Mesenchymal stem cell (in vitro differentiated cells and primary cell): ENCODE results near the gene CCDC78.

ENCODE experiments used
- DNase-seq: peaks from one replicate; pipeline ENCODE4 v3.0.0-alpha.2; 2013
- H2AFZ ChIP-seq: one replicate; pipeline ENCODE4 v1.6.1; 2013; ENCODE audit warnings: low read depth, mild to moderate bottlenecking, control low read depth, inconsistent platforms, low read length, moderate library complexity
- H2AK5ac ChIP-seq: 2 replicates; pipeline ENCODE4 v1.6.1; 2013; ENCODE audit warnings: low read length, moderate library complexity, mild to moderate bottlenecking, inconsistent platforms; ENCODE audit not compliant: severe bottlenecking
- H2BK120ac ChIP-seq: one replicate; pipeline ENCODE4 v1.6.1; 2013; ENCODE audit warnings: low read depth, mild to moderate bottlenecking, inconsistent platforms, low read length, moderate library complexity
- H2BK12ac ChIP-seq, 2 experiments: one replicate each; pipeline ENCODE4 v1.6.1; 2013; ENCODE audit warnings: inconsistent platforms in 2 of 2, low read length in 2 of 2, mild to moderate bottlenecking in 2 of 2, moderate library complexity in 2 of 2, control low read depth in 1 of 2
- H2BK15ac ChIP-seq: one replicate; pipeline ENCODE4 v1.6.1; 2013; ENCODE audit warnings: mild to moderate bottlenecking, low read depth, inconsistent platforms; ENCODE audit not compliant: poor library complexity, severe bottlenecking
- H2BK5ac ChIP-seq: 2 replicates; pipeline ENCODE4 v1.6.1; 2013; ENCODE audit warnings: low read depth, mild to moderate bottlenecking, low read length, control low read depth, inconsistent platforms; ENCODE audit not compliant: poor library complexity, severe bottlenecking
- H3K14ac ChIP-seq, 2 experiments: one replicate each; pipeline ENCODE4 v1.6.1; 2013; ENCODE audit warnings: inconsistent platforms in 2 of 2, low read length in 2 of 2, control low read depth in 1 of 2, mild to moderate bottlenecking in 1 of 2, moderate library complexity in 1 of 2
- H3K18ac ChIP-seq, 2 experiments: one replicate each; pipeline ENCODE4 v1.6.1; 2013; ENCODE audit warnings: inconsistent platforms in 2 of 2, low read length in 2 of 2, control low read depth in 1 of 2, low read depth in 1 of 2, mild to moderate bottlenecking in 1 of 2
- H3K23ac ChIP-seq, 2 experiments: one replicate each; pipeline ENCODE4 v1.6.1; 2013; ENCODE audit warnings: inconsistent platforms in 2 of 2, low read length in 2 of 2, mild to moderate bottlenecking in 2 of 2, moderate library complexity in 2 of 2, control low read depth in 1 of 2
- H3K27ac ChIP-seq: 2 replicates; pipeline ENCODE4 v1.5.1; 2013; ENCODE audit warnings: mild to moderate bottlenecking, moderate library complexity, low read length, control low read depth, inconsistent platforms; ENCODE audit not compliant: poor library complexity, severe bottlenecking
- H3K27me3 ChIP-seq, 2 experiments: 2 replicates each; pipeline versions ENCODE4 v1.6.1 to v1.7.0; 2013; ENCODE audit warnings: low read length in 2 of 2, mild to moderate bottlenecking in 2 of 2, moderate library complexity in 2 of 2, control low read depth in 1 of 2, inconsistent platforms in 1 of 2; ENCODE audit not compliant: control insufficient read depth in 1 of 2, insufficient read depth in 1 of 2
- H3K36me3 ChIP-seq, 2 experiments: 2 replicates each; pipeline versions ENCODE4 v1.6.1 to v1.7.0; 2013; ENCODE audit warnings: low read length in 2 of 2, control low read depth in 1 of 2, inconsistent platforms in 1 of 2, low read depth in 1 of 2, mild to moderate bottlenecking in 1 of 2; ENCODE audit not compliant: insufficient read depth in 2 of 2, control insufficient read depth in 1 of 2
- H3K4ac ChIP-seq, 2 experiments: one replicate each; pipeline ENCODE4 v1.6.1; 2013; ENCODE audit warnings: inconsistent platforms in 2 of 2, low read length in 2 of 2, mild to moderate bottlenecking in 2 of 2, moderate library complexity in 2 of 2, control low read depth in 1 of 2, low read depth in 1 of 2
- H3K4me1 ChIP-seq: 2 replicates; pipeline ENCODE4 v1.6.1; 2013; ENCODE audit warnings: low read depth, low read length, control low read depth; ENCODE audit not compliant: control insufficient read depth, insufficient read depth
- H3K4me2 ChIP-seq: 2 replicates; pipeline ENCODE4 v1.6.1; 2013; ENCODE audit warnings: low read length, mild to moderate bottlenecking, inconsistent platforms; ENCODE audit not compliant: poor library complexity, severe bottlenecking
- H3K4me3 ChIP-seq, 2 experiments: 2 replicates each; pipeline versions ENCODE4 v1.5.1 to v1.7.0; 2013; ENCODE audit warnings: low read length in 2 of 2, mild to moderate bottlenecking in 2 of 2, control low read depth in 1 of 2, low read depth in 1 of 2; ENCODE audit not compliant: insufficient read depth in 1 of 2
- H3K79me1 ChIP-seq: replicated peaks from 2 replicates; pipeline ENCODE4 v1.6.1; 2013; ENCODE audit warnings: mild to moderate bottlenecking, control low read depth, low read length, inconsistent platforms; ENCODE audit not compliant: poor library complexity, severe bottlenecking
- H3K9ac ChIP-seq: 2 replicates; pipeline ENCODE4 v1.7.0; 2013; ENCODE audit warnings: mild to moderate bottlenecking, low read length, moderate library complexity
- H3K9me3 ChIP-seq: 2 replicates; pipeline ENCODE4 v1.7.0; 2013; ENCODE audit warnings: mild to moderate bottlenecking, low read length; ENCODE audit not compliant: control insufficient read depth
- H4K8ac ChIP-seq: one replicate; pipeline ENCODE4 v1.6.1; 2013; ENCODE audit warnings: inconsistent platforms, mild to moderate bottlenecking, low read length, moderate library complexity
- H4K91ac ChIP-seq: one replicate; pipeline ENCODE4 v1.6.1; 2013; ENCODE audit warnings: mild to moderate bottlenecking, low read length, inconsistent platforms
- WGBS: methylation state at CpG from one replicate; pipeline ENCODE4 v1.1.7; 2013; ENCODE audit warnings: mixed read lengths; 5-methylcytosine and 5-hydroxymethylcytosine counted together

The CCDC78 gene

DNA sequence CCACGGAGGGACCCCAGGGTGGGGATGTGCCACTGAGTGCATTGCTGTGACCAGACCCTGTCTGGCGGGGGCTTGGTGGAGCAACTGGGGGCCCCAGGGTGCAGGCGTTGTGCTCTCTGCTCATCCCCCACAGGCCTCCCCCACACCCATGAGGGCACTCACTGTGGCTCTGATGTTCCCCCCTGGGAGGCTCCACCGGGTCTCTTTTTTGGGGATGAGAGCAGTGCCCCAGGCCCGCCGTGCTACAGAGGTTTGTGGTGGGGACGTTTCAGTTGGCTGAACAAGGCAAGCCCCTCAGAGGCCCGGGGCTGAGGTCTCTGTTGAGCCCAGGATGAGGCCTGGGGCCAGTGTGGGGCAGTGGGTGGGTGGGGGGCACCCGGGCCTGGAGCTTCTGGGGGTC lies 2.5 kb downstream of the CCDC78 start:
- no peak overlapping the region for H3K27ac ChIP-seq
- H2BK5ac ChIP-seq = no peak overlapping the region
- H2BK15ac ChIP-seq = no peak overlapping the region
- H3K18ac ChIP-seq = no peak overlapping the region
- H3K4me1 ChIP-seq = peaks cover 57% of the 10 kb centered on the region
- no peak overlapping the region for H2AFZ ChIP-seq
- no peak overlapping the region for H3K23ac ChIP-seq
- no peak for DNase-seq
- H3K79me1 ChIP-seq = peaks cover 16% of the 10 kb centered on the region
- H2AK5ac ChIP-seq = no peak overlapping the region
- no peak overlapping the region for H2BK120ac ChIP-seq
- no peak overlapping the region for H3K4me2 ChIP-seq
- no peak overlapping the region for H2BK12ac ChIP-seq
- 93% methylated on average over 9 of the region's 9 CpGs for WGBS
- H3K4ac ChIP-seq = no peak overlapping the region
- no peak overlapping the region for H3K14ac ChIP-seq
- no peak overlapping the region for H3K4me3 ChIP-seq
- H3K9ac ChIP-seq = no peak overlapping the region
- H3K36me3 ChIP-seq = peaks cover 0 to 24% of the 10 kb centered on the region in 2 experiments
- no peak overlapping the region for H4K8ac ChIP-seq
- H3K9me3 ChIP-seq = no peaks in the 10 kb centered on the region
- peaks cover 0 to 19% of the 10 kb centered on the region in 2 experiments for H3K27me3 ChIP-seq
- no peak overlapping the region for H4K91ac ChIP-seq

DNA sequence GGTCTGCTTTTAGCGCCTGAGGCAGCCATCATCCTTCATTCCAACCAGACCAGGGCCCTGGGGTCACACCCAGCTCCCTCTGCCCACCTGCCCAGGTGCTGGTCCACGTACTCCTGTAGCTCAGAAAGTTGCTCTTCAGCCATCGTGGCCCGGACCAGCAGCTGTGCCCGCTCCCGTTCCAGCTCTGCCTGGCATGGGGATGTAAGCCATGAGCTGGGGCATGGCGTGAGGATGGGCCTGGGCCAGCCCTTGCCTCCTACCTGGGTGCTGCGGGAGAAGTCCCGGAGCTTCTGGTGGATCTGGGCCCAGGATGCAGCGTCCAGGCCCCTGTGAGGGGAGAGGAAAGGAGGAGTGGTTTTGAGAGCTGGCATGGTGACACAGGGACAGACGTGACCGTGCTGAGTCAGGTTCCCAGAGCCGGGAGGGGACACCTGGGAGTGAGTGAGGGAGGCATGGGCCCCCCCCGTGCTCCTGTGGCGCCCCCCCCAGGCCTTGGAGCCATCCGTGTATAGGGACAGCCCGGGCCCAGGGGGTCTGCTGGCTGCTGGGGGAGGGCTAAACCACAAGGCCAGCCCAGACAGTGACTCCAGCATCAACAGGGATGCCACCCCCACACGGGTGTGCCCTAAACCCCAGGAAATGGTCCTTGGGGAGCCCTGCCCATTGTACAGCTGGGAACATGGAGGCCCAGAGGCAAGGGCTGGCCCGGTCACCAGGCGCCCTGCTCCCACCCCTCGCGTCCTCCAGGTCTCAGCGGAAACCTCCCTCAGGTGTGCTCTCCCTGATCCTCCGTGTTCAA lies 3.2 kb downstream of the CCDC78 start:
- DNase-seq = no peak
- peaks cover 22% of the 10 kb centered on the region for H3K79me1 ChIP-seq
- WGBS = 95% methylated on average over 22 of the region's 24 CpGs

DNA sequence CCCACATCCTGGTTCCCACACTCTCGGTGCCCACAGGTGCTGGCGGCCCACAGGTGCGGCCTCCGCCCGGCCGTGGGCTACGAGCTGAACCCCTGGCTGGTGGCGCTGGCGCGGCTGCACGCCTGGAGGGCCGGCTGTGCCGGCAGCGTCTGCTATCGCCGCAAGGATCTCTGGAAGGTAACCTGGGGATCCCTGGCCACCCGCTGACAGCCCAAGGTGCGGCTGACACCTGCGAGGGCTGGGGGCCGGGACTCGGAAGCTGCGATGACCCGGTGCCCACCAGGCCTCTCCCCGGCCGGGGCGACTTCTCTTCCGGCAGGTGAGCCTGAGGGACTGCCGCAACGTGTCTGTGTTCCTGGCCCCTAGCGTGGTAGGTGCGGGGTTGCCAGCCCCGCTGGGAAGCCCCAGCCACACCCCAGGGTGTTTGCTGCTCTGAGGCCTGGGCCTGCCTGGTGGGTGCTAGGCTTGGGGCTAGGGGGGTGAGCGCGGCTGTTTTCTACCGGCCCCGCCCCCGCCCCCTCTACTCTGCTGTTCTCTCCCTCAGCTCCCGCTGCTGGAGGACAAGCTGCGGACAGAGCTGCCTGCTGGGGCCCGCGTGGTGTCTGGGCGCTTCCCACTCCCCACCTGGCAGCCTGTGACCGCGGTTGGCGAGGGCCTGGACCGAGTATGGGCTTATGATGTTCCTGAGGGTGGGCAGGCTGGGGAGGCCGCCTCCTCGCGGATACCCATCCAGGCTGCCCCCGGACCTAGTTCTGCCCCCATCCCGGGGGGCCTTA lies 4.3 kb downstream of the CCDC78 start:
- Histone ChIP-seq H3K79me1 (peaks cover 23% of the 10 kb centered on the region), H2BK120ac (no peak overlapping the region), H3K18ac (peak overlapping the region in 1 of 2 experiments; percentile 99), H2BK12ac (peak overlapping the region in 1 of 2 experiments; percentile 21), H3K27ac (no peak overlapping the region), H3K4me3 (peak overlapping the region; percentile 90), H3K36me3 (peaks cover 0 to 39% of the 10 kb centered on the region in 2 experiments), H4K8ac (no peak overlapping the region), H3K9ac (peak overlapping the region; percentile 90), H3K9me3 (no peaks in the 10 kb centered on the region), H2AFZ (no peak overlapping the region), H2AK5ac (peak overlapping the region; percentile 13), H3K23ac (no peak overlapping the region), H3K4me1 (peaks cover 49% of the 10 kb centered on the region), H3K27me3 (peaks cover 0 to 15% of the 10 kb centered on the region in 2 experiments), H3K14ac (peak overlapping the region in 1 of 2 experiments; percentile 99), H2BK5ac (no peak overlapping the region), H3K4me2 (peak overlapping the region; percentile 97), H4K91ac (peak overlapping the region; percentile 99), H2BK15ac (peak overlapping the region; percentile 32), H3K4ac (peak overlapping the region; percentile 29 to 97)
- 93% methylated on average over 46 of the region's 51 CpGs for WGBS
- no peak for DNase-seq

More for the DNA sequence above, 3.2 kb downstream of the CCDC78 start:
- Histone ChIP-seq H2BK120ac (no peak overlapping the region), H3K27me3 (peaks cover 0 to 19% of the 10 kb centered on the region in 2 experiments), H2BK12ac (no peak overlapping the region), H4K8ac (no peak overlapping the region), H3K9ac (no peak overlapping the region), H3K27ac (no peak overlapping the region), H3K4me3 (no peak overlapping the region), H3K14ac (no peak overlapping the region), H2AK5ac (no peak overlapping the region), H3K4me1 (peaks cover 53% of the 10 kb centered on the region), H2BK5ac (no peak overlapping the region), H4K91ac (no peak overlapping the region), H3K23ac (no peak overlapping the region), H3K18ac (no peak overlapping the region), H3K36me3 (peaks cover 0 to 30% of the 10 kb centered on the region in 2 experiments), H3K9me3 (no peaks in the 10 kb centered on the region), H2AFZ (no peak overlapping the region), H2BK15ac (no peak overlapping the region), H3K4me2 (no peak overlapping the region), H3K4ac (no peak overlapping the region)
